AG04449 (cell line): ENCODE measurements around the gene MRPL14.

Experiments
- CTCF ChIA-PET: fragments of 350-600 bp; formaldehyde crosslinking; extraction: SDS; loops from one replicate; lab custom pipeline; 2021; ENCODE audit warnings: antibody characterized with exemption; lab: Yijun Ruan, JAX
- POLR2A ChIA-PET: fragments of 400-600, 350-600 bp; formaldehyde crosslinking; extraction: SDS; loops from one replicate; lab custom pipeline; 2020; ENCODE audit warnings: antibody characterized with exemption, inconsistent platforms; lab: Yijun Ruan, JAX
- DNase-seq: peaks from one replicate; pipeline ENCODE4 v3.0.0-alpha.2; 2010; ENCODE audit warnings: low read depth, low spot score
- H3K4me3 ChIP-seq: 2 replicates; pipeline ENCODE4 v1.5.1; 2011; ENCODE audit warnings: low read depth, mild to moderate bottlenecking, control low read depth, low read length
- CTCF ChIP-seq: IDR thresholded peaks from one replicate; pipeline ENCODE4 v1.5.1; 2011; ENCODE audit warnings: mild to moderate bottlenecking, moderate library complexity, low read length, control low read depth, inconsistent platforms; ENCODE audit not compliant: insufficient read depth; ENCODE audit errors: missing control alignments

The MRPL14 gene

GRCh38 chr6:44115866-44116265 lies 11.4 kb downstream of the MRPL14 start:
- ChIA-PET CTCF (interaction anchor here (0.7 to 15.2 kb wide), 6 partner anchors 8 to 105 kb away, joined by 3 to 196 read pairs (median 4); no protein-coding TSS in a partner anchor), POLR2A (interaction anchor here (1.4 kb wide), 1 partner anchor 19 kb away, joined by 4 read pairs; no protein-coding TSS in a partner anchor)
- no peak for TF ChIP-seq CTCF
- DNase-seq = no peak
- H3K4me3 ChIP-seq = no peak overlapping the region

GRCh38 chr6:44113414-44113813 lies 13.8 kb downstream of the MRPL14 start:
- no peak for DNase-seq
- ChIA-PET POLR2A (no interaction called here), CTCF (interaction anchor here (1.0 to 15.2 kb wide), 3 partner anchors 14 to 143 kb away, joined by 3 to 196 read pairs (median 5); no protein-coding TSS in a partner anchor)
- peak; percentile 11 for TF ChIP-seq CTCF
- H3K4me3 ChIP-seq = no peak overlapping the region

DNA sequence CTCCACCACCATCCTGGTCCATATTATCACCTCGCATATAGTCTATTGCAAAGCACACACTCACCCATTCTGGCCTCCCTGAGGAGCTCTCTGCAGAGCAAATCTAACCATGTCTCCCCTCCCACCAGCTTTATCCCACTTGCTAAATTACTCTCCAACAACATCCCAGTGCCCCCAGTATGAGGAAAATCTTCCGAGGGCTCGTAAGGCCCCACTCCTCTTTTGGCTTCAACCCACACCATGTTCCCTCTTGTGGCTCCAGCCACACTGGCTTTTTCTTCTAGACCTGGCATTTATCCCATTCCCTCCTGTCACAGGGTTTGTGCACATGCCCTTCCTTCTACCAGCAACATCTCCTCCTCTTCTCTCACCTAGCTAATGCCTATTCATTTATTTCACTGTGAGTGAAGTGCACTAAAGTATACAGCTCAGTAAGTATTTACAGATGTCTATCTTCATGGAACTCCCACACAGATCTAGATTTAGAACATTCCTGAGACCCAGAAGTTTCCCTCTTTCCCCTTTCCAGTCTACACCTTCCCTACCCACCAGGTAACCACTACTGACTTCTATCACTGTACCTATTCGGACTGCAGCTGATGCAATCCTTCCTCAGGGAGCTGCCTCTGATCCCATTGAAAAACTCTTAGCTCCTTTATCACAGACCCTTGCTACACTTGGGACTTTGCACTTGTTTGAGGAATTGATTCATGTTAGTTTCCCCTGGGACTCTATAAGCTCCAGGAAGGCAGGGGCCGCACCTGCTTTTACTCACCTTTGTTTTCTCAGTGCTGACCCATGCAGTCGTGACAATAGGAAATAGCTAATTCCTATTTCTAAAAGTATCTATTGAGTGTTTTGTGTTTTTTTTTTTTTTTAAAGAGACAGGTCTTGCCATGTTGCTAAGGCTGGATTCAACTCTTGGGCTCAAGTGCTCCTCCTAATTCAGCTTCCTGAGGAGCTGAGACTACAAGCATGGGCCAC lies 15.5 kb downstream of the MRPL14 start:
- ChIA-PET POLR2A (no interaction called here), CTCF (interaction anchor here (0.9 to 15.2 kb wide), 8 partner anchors 12 to 155 kb away, joined by 3 to 196 read pairs (median 3); no protein-coding TSS in a partner anchor)
- H3K4me3 ChIP-seq = no peak overlapping the region
- DNase-seq = no peak
- TF ChIP-seq CTCF = no peak

- TF ChIP-seq CTCF = no peak
- no peak overlapping the region for H3K4me3 ChIP-seq
- CTCF ChIA-PET = interaction anchor here (0.9 to 15.2 kb wide), 6 partner anchors 12 to 123 kb away, joined by 3 to 196 read pairs (median 3); no protein-coding TSS in a partner anchor
- DNase-seq = no peak
- POLR2A ChIA-PET = no interaction called here
These were observed 16.3 kb downstream of the MRPL14 start for GRCh38 chr6:44110966-44111365.

DNA sequence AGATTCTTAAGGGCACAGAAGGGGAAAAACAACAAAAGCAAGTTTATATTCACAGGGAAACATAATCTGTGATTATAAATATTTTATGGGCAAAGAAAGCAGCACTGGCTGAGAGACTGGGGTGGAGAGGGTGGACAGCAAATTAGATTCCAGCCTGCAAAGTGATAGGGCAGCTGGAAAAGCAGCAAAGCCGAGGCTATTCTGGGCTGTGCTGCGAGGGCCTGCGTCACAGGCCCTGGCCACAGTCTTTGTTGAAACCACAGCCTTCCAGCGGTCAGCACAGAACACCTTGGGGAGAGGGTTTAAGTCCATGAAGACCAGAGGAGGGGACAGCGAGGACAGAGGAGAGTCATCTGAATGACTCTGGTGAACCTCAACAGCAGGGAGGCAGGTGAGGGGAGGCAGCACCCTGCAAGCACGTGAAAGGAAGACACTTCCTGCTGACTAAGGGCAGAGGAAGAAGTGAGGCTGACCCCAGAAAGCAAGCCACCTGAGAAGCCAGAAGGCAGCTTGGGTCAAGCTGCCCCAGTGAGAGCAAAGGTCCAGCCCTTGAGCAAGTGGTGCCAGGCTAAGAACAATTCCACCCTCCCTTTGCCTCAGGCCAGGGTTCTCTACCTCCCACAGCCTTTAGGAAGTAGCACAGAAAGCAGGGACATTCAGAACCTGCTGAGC lies 17.1 kb downstream of the MRPL14 start:
- TF ChIP-seq CTCF = no peak
- CTCF ChIA-PET = interaction anchor here (1.6 to 15.2 kb wide), 3 partner anchors 11 to 124 kb away, joined by 3 to 196 read pairs (median 10); no protein-coding TSS in a partner anchor
- no peak overlapping the region for H3K4me3 ChIP-seq
- POLR2A ChIA-PET = no interaction called here
- DNase-seq = no peak
